ENCODE measurements around the gene CSNK1G1.

DNA sequence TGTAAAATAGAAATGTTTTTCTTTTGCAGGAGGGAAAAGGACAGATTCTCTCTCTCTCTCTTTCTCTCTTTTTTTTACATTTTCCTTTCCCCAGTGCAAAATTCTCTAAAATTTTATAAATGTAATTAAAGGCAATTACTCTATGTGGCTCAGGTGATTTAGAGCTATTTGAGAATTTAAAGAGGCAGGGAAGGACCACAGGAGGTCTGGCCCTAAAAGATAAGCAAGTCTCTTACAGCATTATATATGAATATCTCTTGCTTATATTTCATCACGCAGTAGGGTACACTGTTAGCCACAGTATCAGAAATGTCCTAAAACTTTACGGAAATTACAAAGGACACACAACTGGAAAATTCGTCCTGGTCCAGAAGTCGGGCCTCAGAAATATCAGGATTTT lies 122.7 kb downstream of the CSNK1G1 start:
- TF ChIP-seq EZH2 (IDR thresholded peaks at IDR 0.05; ENCODE audit: borderline replicate concordance, low read depth, low read length, poor library complexity, severe bottlenecking): no peak
- TF ChIP-seq, protein P1, sequence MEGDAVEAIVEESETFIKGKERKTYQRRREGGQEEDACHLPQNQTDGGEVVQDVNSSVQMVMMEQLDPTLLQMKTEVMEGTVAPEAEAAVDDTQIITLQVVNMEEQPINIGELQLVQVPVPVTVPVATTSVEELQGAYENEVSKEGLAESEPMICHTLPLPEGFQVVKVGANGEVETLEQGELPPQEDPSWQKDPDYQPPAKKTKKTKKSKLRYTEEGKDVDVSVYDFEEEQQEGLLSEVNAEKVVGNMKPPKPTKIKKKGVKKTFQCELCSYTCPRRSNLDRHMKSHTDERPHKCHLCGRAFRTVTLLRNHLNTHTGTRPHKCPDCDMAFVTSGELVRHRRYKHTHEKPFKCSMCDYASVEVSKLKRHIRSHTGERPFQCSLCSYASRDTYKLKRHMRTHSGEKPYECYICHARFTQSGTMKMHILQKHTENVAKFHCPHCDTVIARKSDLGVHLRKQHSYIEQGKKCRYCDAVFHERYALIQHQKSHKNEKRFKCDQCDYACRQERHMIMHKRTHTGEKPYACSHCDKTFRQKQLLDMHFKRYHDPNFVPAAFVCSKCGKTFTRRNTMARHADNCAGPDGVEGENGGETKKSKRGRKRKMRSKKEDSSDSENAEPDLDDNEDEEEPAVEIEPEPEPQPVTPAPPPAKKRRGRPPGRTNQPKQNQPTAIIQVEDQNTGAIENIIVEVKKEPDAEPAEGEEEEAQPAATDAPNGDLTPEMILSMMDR (conservative IDR thresholded peaks at IDR 0.05; ENCODE audit: low read depth, low read length): no peak
